ES-I3 (cell line): ENCODE data around the gene ATP11B.

ENCODE experiments used
- H3K36me3 ChIP-seq: 2 replicates; pipeline ENCODE4 v1.6.1; 2013; ENCODE audit warnings: mild to moderate bottlenecking, low read length, control low read depth, moderate library complexity; ENCODE audit not compliant: insufficient read depth
- H3K4me1 ChIP-seq: 2 replicates; pipeline ENCODE4 v1.6.1; 2013; ENCODE audit warnings: mild to moderate bottlenecking, control low read depth, low read length; ENCODE audit not compliant: insufficient read depth
- H3K9ac ChIP-seq: 2 replicates; pipeline ENCODE4 v1.6.1; 2013; ENCODE audit warnings: low read depth, mild to moderate bottlenecking, low read length, moderate library complexity
- H3K9me3 ChIP-seq: 2 replicates; pipeline ENCODE4 v1.6.1; 2013; ENCODE audit warnings: mild to moderate bottlenecking, low read length, moderate library complexity; ENCODE audit not compliant: control insufficient read depth, insufficient read depth

ATP11B gene

DNA sequence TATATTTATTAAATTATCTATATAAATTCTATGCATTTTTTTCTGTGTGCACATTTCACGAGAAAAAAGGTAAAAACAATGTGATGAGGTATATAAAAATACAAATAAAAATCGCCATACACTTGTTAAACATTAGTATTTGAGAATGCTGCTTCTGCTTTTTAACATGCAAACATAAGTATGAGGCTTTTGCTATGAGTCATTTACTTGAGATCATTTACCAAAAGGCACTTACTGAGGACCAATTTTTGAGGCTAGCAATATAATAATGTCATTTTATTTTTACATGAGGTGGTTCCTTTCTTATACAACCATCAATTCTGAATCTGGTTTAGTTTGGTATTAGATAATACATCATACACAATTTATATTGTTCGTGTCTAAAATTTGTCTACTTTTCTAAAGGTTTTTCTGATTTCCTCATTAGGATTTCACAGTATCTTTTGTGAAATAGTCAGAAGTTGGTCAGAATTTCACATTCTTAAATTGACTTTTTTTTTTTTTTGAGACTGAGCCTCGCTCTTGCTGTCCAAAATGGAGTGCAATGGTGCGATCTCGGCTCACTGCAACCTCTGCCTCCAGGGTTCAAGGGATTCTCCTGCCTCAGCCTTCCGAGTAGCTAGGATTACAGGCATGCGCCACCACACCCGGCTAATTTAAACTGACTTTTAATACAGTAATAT is 161.4 kb downstream of the ATP11B start:
- Histone ChIP-seq H3K9me3 (peaks cover 2% of the 10 kb centered on the region; the same call in 1 of the 2 replicates), H3K36me3 (no peaks in the 10 kb centered on the region; the same call in 1 of the 2 replicates), H3K9ac (no peak overlapping the region), H3K4me1 (peaks cover 3% of the 10 kb centered on the region)

DNA sequence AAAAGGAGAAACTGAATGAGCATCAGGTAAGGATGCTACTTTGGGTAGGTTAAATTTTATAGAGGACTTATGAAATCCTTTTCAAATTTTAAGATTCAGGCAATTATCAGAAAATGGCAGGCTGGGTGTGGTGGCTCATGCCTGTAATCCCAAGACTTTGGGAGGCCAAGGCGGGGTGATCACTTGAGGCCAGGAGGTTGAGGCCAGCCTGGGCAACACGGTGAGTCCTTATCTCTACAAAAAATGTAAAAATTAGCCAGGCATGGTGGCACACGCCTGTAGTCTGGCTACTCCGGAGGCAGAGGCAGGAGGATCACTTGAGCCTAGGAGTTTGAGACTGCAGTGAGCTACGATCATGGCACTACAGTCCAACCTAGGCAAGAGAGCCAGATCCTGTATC is 163.9 kb downstream of the ATP11B start:
- H3K9me3 ChIP-seq: peaks cover 2% of the 10 kb centered on the region; the same call in 1 of the 2 replicates
- no peaks in the 10 kb centered on the region; the same call in 1 of the 2 replicates for H3K36me3 ChIP-seq
- no peak overlapping the region for H3K9ac ChIP-seq
- peaks cover 11% of the 10 kb centered on the region for H3K4me1 ChIP-seq

DNA sequence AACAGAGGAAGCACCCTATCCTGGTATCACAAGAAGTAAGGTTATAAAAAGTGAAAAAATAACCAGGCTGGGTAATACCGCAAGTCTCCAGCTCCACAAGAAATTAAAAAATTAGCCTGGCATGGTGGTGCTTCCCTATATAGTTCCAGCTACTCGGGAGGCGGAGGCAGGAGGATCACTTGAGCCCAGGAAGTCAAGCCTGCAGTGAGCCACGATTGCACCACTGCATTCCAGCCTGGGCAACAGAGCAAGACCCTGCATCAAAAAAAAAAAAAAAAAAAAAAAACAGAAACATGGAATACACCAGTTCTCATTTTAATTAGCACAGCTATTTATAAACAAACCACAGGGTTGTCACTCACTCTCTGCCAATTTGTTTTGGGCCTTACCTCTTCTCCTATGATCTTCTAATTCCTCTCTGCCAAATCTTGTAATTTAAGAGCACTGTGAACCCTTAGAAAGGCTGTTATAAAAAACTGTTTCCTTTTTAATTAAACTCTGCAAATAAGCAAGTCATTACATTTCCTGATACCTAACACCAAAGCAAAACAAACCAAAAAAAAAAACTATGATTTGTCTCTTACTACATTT is 164.5 kb downstream of the ATP11B start:
- no peak overlapping the region for H3K9ac ChIP-seq
- H3K4me1 ChIP-seq: peaks cover 11% of the 10 kb centered on the region
- no peaks in the 10 kb centered on the region for H3K9me3 ChIP-seq
- no peaks in the 10 kb centered on the region; the same call in 1 of the 2 replicates for H3K36me3 ChIP-seq

DNA sequence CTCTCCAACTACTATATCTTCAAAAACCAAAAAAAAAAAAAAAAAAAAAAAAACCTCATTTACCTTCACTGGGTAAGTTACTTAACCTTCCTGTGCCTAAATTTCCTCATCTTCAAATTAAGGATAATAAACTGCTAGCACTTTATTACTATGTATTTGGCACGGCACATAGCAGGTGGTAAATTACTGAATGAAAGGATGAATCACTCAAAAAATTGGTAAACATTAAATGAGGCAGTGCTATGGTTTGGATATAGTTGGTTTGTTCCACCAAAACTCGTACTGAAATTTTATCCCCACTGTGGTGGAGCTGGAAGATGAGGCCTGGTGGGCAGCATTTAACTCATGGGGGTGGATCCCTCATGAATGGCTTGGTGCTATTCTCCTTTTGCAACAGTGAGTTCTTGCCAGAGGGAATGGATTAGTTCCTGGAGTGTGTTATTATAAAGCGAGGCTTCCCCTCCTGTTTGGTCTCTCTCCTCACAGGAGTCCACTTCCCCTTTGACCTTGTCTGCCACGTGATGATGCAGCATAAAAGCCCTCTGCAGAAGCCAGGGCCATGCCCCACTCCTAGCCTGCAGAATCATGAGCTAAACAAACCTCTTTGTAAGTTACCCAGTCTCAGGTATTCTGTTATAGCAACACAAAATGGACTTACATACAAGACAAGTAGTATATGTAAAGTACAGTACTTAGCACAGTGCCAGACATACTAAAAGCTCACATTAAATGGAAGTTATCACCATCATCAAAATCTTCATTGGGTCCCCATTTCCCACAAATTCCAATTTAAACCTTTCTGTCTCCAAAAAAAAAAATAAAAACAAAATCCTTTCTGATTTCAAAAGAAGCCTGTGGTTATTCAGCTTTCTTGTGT is 166.4 kb downstream of the ATP11B start:
- Histone ChIP-seq H3K36me3 (no peaks in the 10 kb centered on the region), H3K4me1 (peaks cover 11% of the 10 kb centered on the region), H3K9ac (no peak overlapping the region), H3K9me3 (no peaks in the 10 kb centered on the region)

DNA sequence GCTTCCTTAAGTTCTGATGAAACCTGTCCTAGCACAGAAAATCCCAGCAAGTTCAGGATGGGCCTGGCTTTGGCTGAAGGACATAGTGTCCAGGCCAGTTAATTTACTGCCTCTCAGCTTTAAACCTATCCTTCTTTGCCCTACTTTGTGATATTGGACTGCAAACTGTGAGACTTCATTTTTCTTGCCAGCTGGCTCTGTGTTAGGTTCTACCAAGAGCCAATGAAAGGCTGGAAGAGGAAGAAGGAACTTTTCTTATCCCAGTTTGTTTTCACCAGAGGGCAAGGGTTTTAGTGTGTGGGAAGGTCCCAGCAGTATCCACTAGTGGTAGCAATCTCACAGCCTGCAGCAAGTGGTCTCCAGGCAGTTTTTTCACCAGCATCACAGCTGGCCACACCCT is 168.9 kb downstream of the ATP11B start:
- Histone ChIP-seq H3K4me1 (peaks cover 11% of the 10 kb centered on the region), H3K9me3 (no peaks in the 10 kb centered on the region), H3K9ac (no peak overlapping the region), H3K36me3 (no peaks in the 10 kb centered on the region)

DNA sequence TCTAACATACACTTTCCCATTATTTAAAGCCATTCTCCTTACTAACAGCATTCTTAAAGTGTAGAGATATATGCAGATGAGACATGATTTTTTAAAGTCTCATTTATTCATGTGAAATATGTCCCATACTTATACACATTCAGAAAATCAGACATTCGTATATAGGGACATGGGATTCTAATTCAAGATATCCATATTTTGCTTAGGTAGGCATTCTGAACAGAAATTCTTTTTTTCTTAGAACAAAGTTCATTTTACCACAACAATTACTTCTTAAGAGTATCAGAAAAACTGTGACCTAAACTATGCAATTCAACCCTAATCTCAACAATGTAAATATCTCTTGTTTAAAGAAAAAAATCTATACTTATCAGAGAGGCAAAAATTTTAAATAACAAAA is 170.9 kb downstream of the ATP11B start:
- Histone ChIP-seq H3K36me3 (no peaks in the 10 kb centered on the region), H3K9ac (no peak overlapping the region), H3K9me3 (no peaks in the 10 kb centered on the region), H3K4me1 (peaks cover 14% of the 10 kb centered on the region)

DNA sequence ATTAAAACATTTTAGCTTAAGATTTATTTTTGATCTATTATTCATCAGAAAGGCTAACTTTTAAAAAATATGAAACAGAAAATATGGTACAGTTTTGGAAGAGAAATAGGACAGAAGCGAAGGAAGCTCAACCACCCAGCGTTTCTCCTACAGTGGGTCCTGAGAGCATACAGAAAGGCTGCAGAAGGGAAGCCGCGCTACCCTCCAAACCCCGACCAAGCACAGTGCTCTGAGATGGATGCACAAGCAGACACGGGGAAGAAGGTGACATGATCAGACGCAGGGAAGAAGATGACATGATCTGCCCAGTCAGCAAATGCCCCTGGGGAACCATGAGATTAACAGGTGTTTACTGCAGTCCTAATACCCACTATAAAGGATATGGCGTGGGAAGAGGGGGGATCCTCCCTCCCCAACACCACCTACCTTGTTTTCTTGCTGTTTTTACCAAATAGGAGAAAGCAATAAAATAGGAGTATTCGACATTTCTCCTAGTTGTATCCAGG is 172.6 kb downstream of the ATP11B start:
- no peaks in the 10 kb centered on the region for H3K36me3 ChIP-seq
- peaks cover 16% of the 10 kb centered on the region for H3K4me1 ChIP-seq
- H3K9me3 ChIP-seq: no peaks in the 10 kb centered on the region
- H3K9ac ChIP-seq: no peak overlapping the region

DNA sequence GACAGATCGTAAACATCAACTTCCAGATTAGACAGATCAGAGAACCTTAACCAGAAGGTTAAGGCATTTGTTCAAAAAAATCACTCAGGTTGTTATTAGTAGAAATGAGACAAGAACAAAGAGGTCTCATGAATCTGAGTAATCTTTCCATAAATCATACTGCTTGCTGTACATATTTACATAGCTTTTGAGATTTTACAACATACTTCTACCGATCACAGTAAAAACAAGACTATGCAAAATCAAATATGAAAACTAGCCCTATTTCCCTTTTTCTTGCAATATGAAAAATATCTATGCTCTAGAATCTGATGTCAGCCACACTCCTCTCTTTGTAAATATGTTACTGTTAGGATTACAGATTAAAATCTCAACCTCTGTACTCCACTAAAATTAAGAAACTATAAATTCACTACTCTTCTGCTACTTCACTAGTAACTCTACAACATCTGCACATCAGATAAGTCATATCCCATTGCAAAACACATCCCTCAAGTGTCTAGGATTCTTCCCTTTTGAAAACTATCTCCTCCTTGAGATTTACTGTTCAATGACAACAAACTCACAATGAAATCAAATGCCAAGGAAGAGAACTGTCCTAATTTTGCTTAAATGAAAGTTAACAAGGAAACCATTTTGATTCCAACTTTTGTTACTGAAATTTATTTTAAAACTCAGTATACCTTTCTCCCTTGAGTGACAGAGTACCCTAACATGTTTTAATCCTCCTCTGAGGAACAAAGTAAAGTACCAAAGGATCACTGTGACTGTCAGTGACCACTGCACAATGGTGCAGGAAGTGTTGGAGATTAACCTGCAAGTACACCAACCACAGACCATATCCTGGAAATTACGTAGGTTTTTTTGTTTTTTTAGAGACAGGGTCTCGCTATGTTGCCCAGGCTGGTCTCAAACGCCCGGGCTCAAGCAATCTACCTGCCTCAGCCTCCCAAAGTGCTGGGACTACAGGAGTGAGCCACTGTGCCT is 174.2 kb downstream of the ATP11B start:
- H3K9me3 ChIP-seq: no peaks in the 10 kb centered on the region
- H3K9ac ChIP-seq: no peak overlapping the region
- H3K36me3 ChIP-seq: no peaks in the 10 kb centered on the region
- H3K4me1 ChIP-seq: peaks cover 20% of the 10 kb centered on the region

DNA sequence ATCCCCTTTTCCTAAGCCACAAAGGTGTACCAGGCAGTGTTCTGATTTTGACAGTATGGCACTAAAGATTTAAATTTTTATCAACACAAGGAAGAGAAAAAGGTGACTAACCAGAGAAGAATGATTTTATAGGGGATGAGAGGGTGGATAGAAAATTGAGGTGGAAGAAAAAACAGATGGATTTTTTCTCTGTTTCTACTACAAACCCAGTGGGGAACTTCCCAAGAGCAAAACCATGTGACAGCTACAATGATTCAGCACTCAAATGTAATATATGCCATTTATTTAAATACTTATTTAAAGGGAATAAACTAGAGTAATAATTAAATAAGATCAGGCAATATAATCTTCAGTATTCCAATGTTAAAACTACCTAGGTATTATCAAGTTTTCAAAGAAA is 176.0 kb downstream of the ATP11B start:
- Histone ChIP-seq H3K9ac (no peak overlapping the region), H3K9me3 (no peaks in the 10 kb centered on the region), H3K36me3 (no peaks in the 10 kb centered on the region), H3K4me1 (peaks cover 20% of the 10 kb centered on the region)

DNA sequence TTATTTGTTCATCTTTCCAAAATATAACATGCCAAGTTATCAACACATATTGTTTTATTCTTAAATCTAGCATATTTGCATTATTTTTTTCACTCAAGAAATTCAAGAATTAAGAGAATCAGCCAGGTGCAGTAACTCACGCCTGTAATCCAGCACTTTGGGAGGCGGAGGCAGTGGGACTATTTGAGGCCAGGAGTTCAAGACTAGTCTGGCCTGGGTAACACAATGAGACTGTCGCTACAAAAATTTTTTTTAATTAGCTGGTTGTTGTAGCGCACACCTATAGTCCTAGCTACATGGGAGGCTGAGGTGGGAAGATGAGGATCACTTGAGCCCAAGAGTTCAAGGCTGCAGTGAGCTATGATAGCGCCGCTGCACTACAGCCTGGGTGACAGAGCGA is 176.5 kb downstream of the ATP11B start:
- Histone ChIP-seq H3K9me3 (no peaks in the 10 kb centered on the region), H3K36me3 (no peaks in the 10 kb centered on the region), H3K9ac (no peak overlapping the region), H3K4me1 (peaks cover 20% of the 10 kb centered on the region)

DNA sequence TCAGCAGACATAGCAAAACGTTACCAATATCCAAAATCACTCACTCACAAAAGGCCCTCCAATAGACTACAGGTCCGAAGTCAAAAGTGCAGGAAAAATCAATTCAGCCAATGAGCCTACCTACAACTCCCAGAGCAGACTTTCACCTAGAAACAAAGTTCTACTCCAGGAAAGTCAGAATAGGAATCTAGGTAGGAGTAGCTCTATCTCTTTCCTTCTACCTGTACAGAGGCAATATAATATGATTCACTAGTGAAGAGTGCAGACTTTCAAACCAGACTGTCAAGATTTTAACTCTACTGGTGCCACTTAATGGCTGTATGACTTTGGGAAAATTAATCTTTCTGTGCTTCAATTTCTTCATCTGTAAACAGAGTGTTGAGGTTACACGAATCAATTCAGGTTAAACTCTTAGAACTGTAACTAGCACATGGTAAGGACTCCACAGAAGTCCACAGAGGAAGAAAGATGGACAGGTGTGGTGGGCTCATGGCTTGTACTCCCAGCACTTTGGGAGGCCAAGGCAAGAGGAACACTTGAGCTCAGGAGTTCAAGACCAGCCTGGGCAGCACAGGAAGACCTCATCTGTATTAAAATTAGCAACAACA is 177.6 kb downstream of the ATP11B start:
- H3K36me3 ChIP-seq: no peaks in the 10 kb centered on the region
- peaks cover 20% of the 10 kb centered on the region for H3K4me1 ChIP-seq
- H3K9ac ChIP-seq: no peak overlapping the region
- H3K9me3 ChIP-seq: no peaks in the 10 kb centered on the region
